GM12875 (cell line): ENCODE measurements around the gene SIGLEC10.
"Not testable (repeated sequence)": the region's sequence is repeated elsewhere in the genome, so short reads cannot be mapped to it uniquely, and the experiment has no call there.

Experiments used
- H3K4me3 ChIP-seq: one replicate; pipeline ENCODE4 v1.5.1; 2011; ENCODE audit warnings: low read depth, low read length, control low read depth
- TF ChIP-seq, protein P1 (sequence below): IDR thresholded peaks from 2 replicates; pipeline ENCODE4 v1.5.1; 2011; ENCODE audit warnings: low read depth, mild to moderate bottlenecking, control low read depth, inconsistent platforms, low read length, moderate library complexity, borderline replicate concordance; ENCODE audit not compliant: insufficient read depth

SIGLEC10 gene, protein sequence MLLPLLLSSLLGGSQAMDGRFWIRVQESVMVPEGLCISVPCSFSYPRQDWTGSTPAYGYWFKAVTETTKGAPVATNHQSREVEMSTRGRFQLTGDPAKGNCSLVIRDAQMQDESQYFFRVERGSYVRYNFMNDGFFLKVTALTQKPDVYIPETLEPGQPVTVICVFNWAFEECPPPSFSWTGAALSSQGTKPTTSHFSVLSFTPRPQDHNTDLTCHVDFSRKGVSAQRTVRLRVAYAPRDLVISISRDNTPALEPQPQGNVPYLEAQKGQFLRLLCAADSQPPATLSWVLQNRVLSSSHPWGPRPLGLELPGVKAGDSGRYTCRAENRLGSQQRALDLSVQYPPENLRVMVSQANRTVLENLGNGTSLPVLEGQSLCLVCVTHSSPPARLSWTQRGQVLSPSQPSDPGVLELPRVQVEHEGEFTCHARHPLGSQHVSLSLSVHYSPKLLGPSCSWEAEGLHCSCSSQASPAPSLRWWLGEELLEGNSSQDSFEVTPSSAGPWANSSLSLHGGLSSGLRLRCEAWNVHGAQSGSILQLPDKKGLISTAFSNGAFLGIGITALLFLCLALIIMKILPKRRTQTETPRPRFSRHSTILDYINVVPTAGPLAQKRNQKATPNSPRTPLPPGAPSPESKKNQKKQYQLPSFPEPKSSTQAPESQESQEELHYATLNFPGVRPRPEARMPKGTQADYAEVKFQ

DNA sequence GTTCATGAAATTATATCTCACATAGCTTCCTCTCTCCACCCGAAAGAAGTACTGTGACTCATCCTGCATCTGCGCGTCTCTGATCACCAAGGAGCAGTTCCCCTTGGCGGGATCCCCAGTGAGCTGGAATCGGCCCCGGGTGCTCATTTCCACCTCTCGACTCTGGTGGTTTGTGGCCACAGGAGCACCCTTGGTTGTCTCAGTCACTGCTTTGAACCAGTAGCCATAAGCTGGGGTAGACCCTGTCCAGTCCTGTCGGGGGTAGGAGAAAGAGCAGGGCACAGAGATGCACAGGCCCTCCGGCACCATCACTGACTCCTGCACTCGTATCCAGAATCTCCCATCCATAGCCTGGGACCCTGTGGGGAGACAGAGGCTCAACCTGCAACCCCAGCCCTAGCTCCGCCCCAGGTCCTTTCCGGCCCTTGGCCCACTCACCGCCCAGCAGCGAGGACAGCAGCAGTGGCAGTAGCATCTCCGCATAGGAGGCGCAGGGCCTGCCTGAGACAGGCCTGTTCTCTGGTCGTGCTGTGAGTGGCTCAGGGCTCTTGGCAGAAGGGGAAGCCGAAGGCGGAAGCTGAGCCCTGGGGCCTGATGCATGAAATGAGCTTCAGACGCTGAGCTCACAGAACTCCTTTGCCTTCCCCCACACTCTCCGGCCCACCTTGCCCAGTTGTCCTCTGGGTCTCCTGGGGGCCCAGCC, at the start of gene SIGLEC10:
TSS of gene SIGLEC10 (minus strand) at position 536 of the 703 bp plus-strand sequence. CDS start at position 475, 61 bp downstream.
- TF ChIP-seq, protein P1, sequence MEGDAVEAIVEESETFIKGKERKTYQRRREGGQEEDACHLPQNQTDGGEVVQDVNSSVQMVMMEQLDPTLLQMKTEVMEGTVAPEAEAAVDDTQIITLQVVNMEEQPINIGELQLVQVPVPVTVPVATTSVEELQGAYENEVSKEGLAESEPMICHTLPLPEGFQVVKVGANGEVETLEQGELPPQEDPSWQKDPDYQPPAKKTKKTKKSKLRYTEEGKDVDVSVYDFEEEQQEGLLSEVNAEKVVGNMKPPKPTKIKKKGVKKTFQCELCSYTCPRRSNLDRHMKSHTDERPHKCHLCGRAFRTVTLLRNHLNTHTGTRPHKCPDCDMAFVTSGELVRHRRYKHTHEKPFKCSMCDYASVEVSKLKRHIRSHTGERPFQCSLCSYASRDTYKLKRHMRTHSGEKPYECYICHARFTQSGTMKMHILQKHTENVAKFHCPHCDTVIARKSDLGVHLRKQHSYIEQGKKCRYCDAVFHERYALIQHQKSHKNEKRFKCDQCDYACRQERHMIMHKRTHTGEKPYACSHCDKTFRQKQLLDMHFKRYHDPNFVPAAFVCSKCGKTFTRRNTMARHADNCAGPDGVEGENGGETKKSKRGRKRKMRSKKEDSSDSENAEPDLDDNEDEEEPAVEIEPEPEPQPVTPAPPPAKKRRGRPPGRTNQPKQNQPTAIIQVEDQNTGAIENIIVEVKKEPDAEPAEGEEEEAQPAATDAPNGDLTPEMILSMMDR: no peak
- peak within 1 kb of the TSS; percentile 56 for H3K4me3 ChIP-seq

DNA sequence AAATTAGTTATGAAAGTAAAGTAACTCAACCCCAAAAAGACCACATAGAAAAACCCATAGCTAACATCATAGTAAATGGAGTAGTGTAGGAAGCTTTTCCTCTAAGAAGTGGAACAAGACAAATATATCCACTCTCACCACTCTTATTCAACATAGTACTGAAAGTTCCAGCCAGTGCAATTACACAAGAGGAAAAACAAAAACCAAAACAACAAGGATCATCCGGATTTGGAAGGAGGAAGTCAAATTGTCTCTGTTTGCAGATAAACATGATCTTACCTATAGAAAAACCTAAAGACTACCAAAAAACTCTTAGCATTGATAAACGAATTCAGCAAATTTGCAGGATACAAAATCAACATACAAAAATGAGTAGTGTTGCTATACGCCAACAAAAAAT, 49.3 kb upstream of the SIGLEC10 start:
- TF ChIP-seq, protein P1: no peak
- H3K4me3 ChIP-seq: no peak overlapping the region

DNA sequence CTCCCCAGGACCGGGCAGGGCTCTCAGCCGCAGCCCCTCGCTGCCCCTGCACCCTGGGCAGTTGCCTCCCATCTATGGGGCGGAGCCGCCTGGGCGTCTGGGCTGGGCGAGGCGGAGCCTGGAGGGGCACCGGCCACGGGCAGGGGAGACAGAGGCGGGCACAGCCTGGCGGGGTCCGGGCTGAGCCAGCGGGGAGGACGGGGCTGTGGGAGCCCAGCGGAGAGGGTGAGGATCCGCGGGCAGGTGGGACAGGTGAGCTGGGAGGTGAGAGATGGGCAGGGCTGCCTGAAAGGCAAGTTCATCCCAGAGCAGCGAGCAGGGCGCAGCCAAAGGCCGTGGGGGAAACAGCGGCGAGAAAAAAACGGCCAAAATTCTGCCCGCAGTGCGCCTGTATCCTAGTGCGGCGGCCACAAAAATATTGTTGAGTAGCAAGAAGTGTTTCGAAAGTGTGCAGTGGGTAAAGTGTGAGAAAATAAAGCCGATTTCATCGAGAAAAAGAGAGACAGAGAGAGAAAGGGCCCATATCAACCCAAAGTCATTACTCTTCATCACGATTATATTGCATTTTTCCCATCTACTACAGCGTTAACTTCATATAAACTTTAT, 46.6 kb upstream of the SIGLEC10 start:
- not testable (repeated sequence) for H3K4me3 ChIP-seq

DNA sequence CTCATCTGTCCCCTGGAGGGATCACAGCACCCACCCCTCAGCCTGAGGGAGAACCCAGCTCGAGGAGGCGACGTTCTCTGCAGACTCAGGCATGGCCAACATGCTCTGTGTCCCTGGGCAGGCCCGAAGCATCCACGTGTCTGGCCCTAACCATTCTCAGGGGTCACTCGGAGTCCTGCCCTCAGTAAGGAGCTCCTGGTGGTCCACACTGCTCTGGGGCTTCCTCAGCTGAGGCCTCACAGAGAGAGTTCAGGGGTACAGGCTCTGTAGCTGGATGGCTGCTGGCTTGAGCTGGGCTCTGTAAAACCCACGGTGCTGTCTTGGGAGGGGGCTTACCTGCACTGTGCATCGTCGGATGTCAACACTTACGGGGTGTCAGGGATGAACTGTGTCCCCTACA, 45.2 kb upstream of the SIGLEC10 start:
- H3K4me3 ChIP-seq: no peak overlapping the region
- TF ChIP-seq, protein P1: no peak

DNA sequence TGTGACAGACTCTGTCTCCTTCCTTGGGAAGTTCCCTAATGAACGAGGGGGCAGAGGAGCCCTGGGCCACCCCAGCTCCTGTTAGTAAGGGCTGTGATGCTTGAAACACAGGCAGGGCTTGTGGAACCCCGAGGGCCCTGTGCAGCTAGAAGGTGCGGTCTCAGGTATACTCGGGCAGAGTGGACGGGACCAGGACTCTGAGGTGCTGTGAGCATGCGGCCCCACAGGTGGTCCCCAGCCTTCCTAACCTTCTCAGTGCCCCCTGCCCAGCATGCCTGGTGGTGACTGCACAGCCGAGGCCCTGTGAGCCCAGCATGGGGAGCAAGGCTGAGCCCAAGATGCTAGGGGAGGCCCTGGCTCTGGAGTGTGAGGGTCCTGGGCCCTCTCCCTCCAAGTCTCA, 44.8 kb upstream of the SIGLEC10 start:
- TF ChIP-seq, protein P1: no peak
- no peak overlapping the region for H3K4me3 ChIP-seq

DNA sequence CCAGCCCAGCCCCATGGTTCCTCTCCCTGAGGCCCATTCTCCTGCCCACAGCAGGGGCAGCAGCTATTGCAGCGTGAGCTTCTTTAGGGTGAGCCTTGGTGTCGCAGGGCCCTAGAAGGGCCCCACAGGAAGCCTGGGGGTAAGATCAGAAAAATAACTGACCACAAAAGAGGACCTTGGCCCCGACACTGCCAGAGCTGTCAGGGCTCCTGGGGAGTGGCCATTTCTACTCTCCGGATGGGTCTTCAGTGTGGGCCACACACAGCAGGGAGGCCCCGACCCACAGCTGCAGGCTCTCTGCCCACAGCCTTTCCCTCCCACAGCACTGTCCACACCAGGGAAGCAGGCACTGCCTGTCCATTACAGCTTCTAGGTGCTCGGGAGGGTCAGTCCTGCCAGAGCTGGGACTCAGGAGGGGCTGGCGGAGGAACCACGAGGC, 44.3 kb upstream of the SIGLEC10 start:
- TF ChIP-seq, protein P1: no peak
- no peak overlapping the region for H3K4me3 ChIP-seq
